Spleen (tissue), 7 donors: Measurements from ENCODE around the gene GRIN2B.

Source experiments
- CTCF ChIP-seq, 11 experiments: fragments of 200-600 bp in 7 of 11; fragments of 450-650 bp in 4 of 11; sonication (generic) in 4 of 11; IDR thresholded peaks in 8 of 11; conservative IDR thresholded peaks in 3 of 11; 1 replicate in 7 of 11; 2 replicates in 4 of 11; pipeline versions ENCODE4 v1.4.0 to v1.8.0; 2016 to 2021; ENCODE audit warnings: antibody characterized with exemption in 11 of 11, inconsistent platforms in 4 of 11, mild to moderate bottlenecking in 1 of 11
- POLR2A ChIP-seq, 3 donors: fragments of 450-650 bp; IDR thresholded peaks; one replicate each; pipeline ENCODE4 v1.5.1; 2017; ENCODE audit warnings: antibody characterized with exemption in 3 of 3, mild to moderate bottlenecking in 1 of 3
- POLR2AphosphoS5 ChIP-seq, 3 donors: sonication (generic); formaldehyde crosslinking; IDR thresholded peaks; one replicate each; pipeline ENCODE4 v1.5.1; 2017; ENCODE audit warnings: antibody characterized with exemption in 3 of 3
- donor health status: DM: no; HTN: no; CAD: no; lungs with moderate emphysema.
- donor health status: DM: no; HTN: no; CAD: no.
- donor health status: DM: no; HTN: no; CAD: no.

GRCh38 chr12:14010989-14011388 is 29.6 kb upstream of the GRIN2B start:
- TF ChIP-seq CTCF (IDR thresholded peaks at IDR 0.05 in 8 of 11, conservative IDR thresholded peaks at IDR 0.05 in 3 of 11) (no peak), POLR2AphosphoS5 (IDR thresholded peaks at IDR 0.05) (no peak), POLR2A (IDR thresholded peaks at IDR 0.05) (no peak)
